ENCODE data around the gene GCFC2.
"Not testable (repeated sequence)": the region's sequence is repeated elsewhere in the genome, so short reads cannot be mapped to it uniquely, and the experiment has no call there.

GCFC2 gene

GRCh38 chr2:75679556-75679955 lies 31.2 kb downstream of the GCFC2 start:
- Histone ChIP-seq H3K4me1 (ENCODE audit: control insufficient read depth in 1 of 2, insufficient read depth in 2 of 2, low read length in 2 of 2) (no peaks in the 10 kb centered on the region), H3K27ac (ENCODE audit: low read length) (no peak overlapping the region), H3K36me3 (ENCODE audit: control insufficient read depth in 1 of 2, insufficient read depth in 2 of 2, low read length in 2 of 2) (peaks cover 0 to 18% of the 10 kb centered on the region in 2 donors)

GRCh38 chr2:75676464-75676863 lies 34.3 kb downstream of the GCFC2 start:
- Histone ChIP-seq H3K36me3 (ENCODE audit: control insufficient read depth in 1 of 2, insufficient read depth in 2 of 2, low read length in 2 of 2) (peaks cover 7 to 17% of the 10 kb centered on the region in 2 donors), H3K4me3 (ENCODE audit: low read depth in 1 of 2, low read length in 2 of 2) (no peak overlapping the region), H3K4me1 (ENCODE audit: control insufficient read depth in 1 of 2, insufficient read depth in 2 of 2, low read length in 2 of 2) (no peaks in the 10 kb centered on the region), H3K9me3 (ENCODE audit: control insufficient read depth in 1 of 2, low read length in 2 of 2) (no peaks in the 10 kb centered on the region), H3K27ac (ENCODE audit: low read length) (no peak overlapping the region), H3K27me3 (ENCODE audit: low read depth, low read length) (no peaks in the 10 kb centered on the region)

More at GRCh38 chr2:75679556-75679955, 31.2 kb downstream of the GCFC2 start:
- Histone ChIP-seq H3K9me3 (ENCODE audit: control insufficient read depth in 1 of 2, low read length in 2 of 2) (no peaks in the 10 kb centered on the region), H3K27me3 (ENCODE audit: low read depth, low read length) (no peaks in the 10 kb centered on the region), H3K4me3 (ENCODE audit: low read depth in 1 of 2, low read length in 2 of 2) (no peak overlapping the region)

DNA sequence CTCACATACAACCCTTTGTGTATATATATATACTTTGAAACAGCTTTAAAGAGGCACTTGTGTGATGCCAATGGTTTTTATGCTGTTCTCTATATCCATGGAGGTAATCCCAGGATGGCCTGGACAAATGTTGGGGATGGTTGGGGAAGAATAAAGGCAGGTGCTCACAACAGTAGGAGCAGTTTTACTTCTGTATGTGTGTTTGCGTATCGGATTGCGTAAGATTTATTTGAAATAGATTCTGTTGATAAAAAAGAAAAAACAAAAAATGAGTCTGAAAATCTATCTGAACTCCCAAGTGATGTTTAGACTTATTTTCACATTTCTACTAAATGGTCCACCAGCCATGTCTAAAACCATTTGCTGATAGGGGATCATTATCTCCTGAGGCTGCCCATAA lies 34.8 kb downstream of the GCFC2 start:
- H3K36me3 ChIP-seq (ENCODE audit: control insufficient read depth in 1 of 2, insufficient read depth in 2 of 2, low read length in 2 of 2): peaks cover 11 to 13% of the 10 kb centered on the region in 2 donors

DNA sequence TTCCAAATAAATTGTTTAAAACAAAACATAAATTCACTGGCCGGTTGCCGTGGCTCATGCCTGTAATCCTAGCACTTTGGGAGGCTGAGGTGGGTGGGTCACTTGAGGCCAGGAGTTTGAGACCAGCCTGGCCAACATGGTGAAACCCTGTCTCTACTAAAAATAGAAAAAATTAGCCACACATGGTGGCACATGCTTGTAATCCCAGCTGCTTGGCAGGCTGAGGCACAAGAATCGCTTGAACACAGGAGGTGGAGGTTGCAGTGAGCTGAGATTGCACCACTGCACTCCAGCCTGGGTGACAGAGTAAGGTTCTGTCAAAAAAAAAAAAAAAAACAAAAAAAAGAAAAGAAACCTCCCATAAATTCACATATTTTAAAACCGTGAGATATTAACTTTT lies 35.3 kb downstream of the GCFC2 start:
- not testable (repeated sequence) for H3K4me3 ChIP-seq (ENCODE audit: low read depth in 1 of 2, low read length in 2 of 2); H3K4me1 ChIP-seq (ENCODE audit: control insufficient read depth in 1 of 2, insufficient read depth in 2 of 2, low read length in 2 of 2); H3K27ac ChIP-seq (ENCODE audit: low read length); H3K9me3 ChIP-seq (ENCODE audit: control insufficient read depth in 1 of 2, low read length in 2 of 2); H3K27me3 ChIP-seq (ENCODE audit: low read depth, low read length)
- peaks cover 12 to 15% of the 10 kb centered on the region in 2 donors for H3K36me3 ChIP-seq (ENCODE audit: control insufficient read depth in 1 of 2, insufficient read depth in 2 of 2, low read length in 2 of 2)

More for the DNA sequence above, 34.8 kb downstream of the GCFC2 start:
- H3K4me1 ChIP-seq (ENCODE audit: control insufficient read depth in 1 of 2, insufficient read depth in 2 of 2, low read length in 2 of 2): no peaks in the 10 kb centered on the region
- no peak overlapping the region for H3K4me3 ChIP-seq (ENCODE audit: low read depth in 1 of 2, low read length in 2 of 2)
- H3K27me3 ChIP-seq (ENCODE audit: low read depth, low read length): no peaks in the 10 kb centered on the region
- H3K27ac ChIP-seq (ENCODE audit: low read length): no peak overlapping the region
- no peaks in the 10 kb centered on the region for H3K9me3 ChIP-seq (ENCODE audit: control insufficient read depth in 1 of 2, low read length in 2 of 2)

DNA sequence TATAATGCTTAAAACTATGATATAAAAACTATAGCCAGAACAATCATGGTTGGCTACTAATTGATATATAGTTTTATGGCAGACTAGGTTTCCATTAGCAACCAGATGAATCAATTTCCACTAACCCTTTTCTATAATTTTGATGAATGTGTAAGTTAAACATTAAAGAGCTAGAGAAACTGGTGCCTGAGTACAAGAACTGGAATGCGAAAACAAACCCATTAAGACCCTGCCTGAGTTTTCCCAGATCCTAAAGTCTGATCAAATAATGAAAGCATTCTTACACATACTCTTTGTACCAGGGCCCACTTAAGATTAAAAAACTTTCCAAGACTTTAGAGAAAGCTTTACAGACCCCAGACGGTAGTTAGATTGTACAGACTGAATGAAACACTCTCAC lies 42.8 kb downstream of the GCFC2 start:
- peaks cover 15 to 30% of the 10 kb centered on the region in 2 donors for H3K36me3 ChIP-seq (ENCODE audit: control insufficient read depth in 1 of 2, insufficient read depth in 2 of 2, low read length in 2 of 2)

GRCh38 chr2:75666911-75667310 lies 43.8 kb downstream of the GCFC2 start:
- H3K4me1 ChIP-seq (ENCODE audit: control insufficient read depth in 1 of 2, insufficient read depth in 2 of 2, low read length in 2 of 2): peaks cover 0 to 4% of the 10 kb centered on the region in 2 donors
- H3K27me3 ChIP-seq (ENCODE audit: low read depth, low read length): no peaks in the 10 kb centered on the region
- no peak overlapping the region for H3K27ac ChIP-seq (ENCODE audit: low read length)
- H3K4me3 ChIP-seq (ENCODE audit: low read depth in 1 of 2, low read length in 2 of 2): no peak overlapping the region
- no peaks in the 10 kb centered on the region for H3K9me3 ChIP-seq (ENCODE audit: control insufficient read depth in 1 of 2, low read length in 2 of 2)
- peaks cover 13 to 27% of the 10 kb centered on the region in 2 donors for H3K36me3 ChIP-seq (ENCODE audit: control insufficient read depth in 1 of 2, insufficient read depth in 2 of 2, low read length in 2 of 2)

More for the DNA sequence above, 42.8 kb downstream of the GCFC2 start:
- H3K4me1 ChIP-seq (ENCODE audit: control insufficient read depth in 1 of 2, insufficient read depth in 2 of 2, low read length in 2 of 2): peaks cover 0 to 4% of the 10 kb centered on the region in 2 donors
- no peaks in the 10 kb centered on the region for H3K27me3 ChIP-seq (ENCODE audit: low read depth, low read length)
- no peak overlapping the region for H3K4me3 ChIP-seq (ENCODE audit: low read depth in 1 of 2, low read length in 2 of 2)
- H3K27ac ChIP-seq (ENCODE audit: low read length): no peak overlapping the region
- no peaks in the 10 kb centered on the region for H3K9me3 ChIP-seq (ENCODE audit: control insufficient read depth in 1 of 2, low read length in 2 of 2)

GRCh38 chr2:75657798-75658197 lies 52.9 kb downstream of the GCFC2 start:
- Histone ChIP-seq H3K4me3 (ENCODE audit: low read depth in 1 of 2, low read length in 2 of 2) (no peak overlapping the region), H3K36me3 (ENCODE audit: control insufficient read depth in 1 of 2, insufficient read depth in 2 of 2, low read length in 2 of 2) (peaks cover 47 to 62% of the 10 kb centered on the region in 2 donors), H3K4me1 (ENCODE audit: control insufficient read depth in 1 of 2, insufficient read depth in 2 of 2, low read length in 2 of 2) (no peaks in the 10 kb centered on the region), H3K27ac (ENCODE audit: low read length) (no peak overlapping the region), H3K9me3 (ENCODE audit: control insufficient read depth in 1 of 2, low read length in 2 of 2) (peaks cover 0 to 8% of the 10 kb centered on the region in 2 donors), H3K27me3 (ENCODE audit: low read depth, low read length) (no peaks in the 10 kb centered on the region)

GRCh38 chr2:75656563-75656962 lies 54.2 kb downstream of the GCFC2 start:
- Histone ChIP-seq H3K9me3 (ENCODE audit: control insufficient read depth in 1 of 2, low read length in 2 of 2) (peaks cover 0 to 8% of the 10 kb centered on the region in 2 donors), H3K36me3 (ENCODE audit: control insufficient read depth in 1 of 2, insufficient read depth in 2 of 2, low read length in 2 of 2) (peaks cover 49 to 66% of the 10 kb centered on the region in 2 donors), H3K4me1 (ENCODE audit: control insufficient read depth in 1 of 2, insufficient read depth in 2 of 2, low read length in 2 of 2) (no peaks in the 10 kb centered on the region), H3K27me3 (ENCODE audit: low read depth, low read length) (no peaks in the 10 kb centered on the region), H3K4me3 (ENCODE audit: low read depth in 1 of 2, low read length in 2 of 2) (no peak overlapping the region), H3K27ac (ENCODE audit: low read length) (no peak overlapping the region)

GRCh38 chr2:75655861-75656260 lies 54.9 kb downstream of the GCFC2 start:
- H3K36me3 ChIP-seq (ENCODE audit: control insufficient read depth in 1 of 2, insufficient read depth in 2 of 2, low read length in 2 of 2): peaks cover 46 to 68% of the 10 kb centered on the region in 2 donors

GRCh38 chr2:75654012-75654411 lies 56.7 kb downstream of the GCFC2 start:
- H3K27ac ChIP-seq (ENCODE audit: low read length): no peak overlapping the region
- no peaks in the 10 kb centered on the region for H3K4me1 ChIP-seq (ENCODE audit: control insufficient read depth in 1 of 2, insufficient read depth in 2 of 2, low read length in 2 of 2)
- no peaks in the 10 kb centered on the region for H3K27me3 ChIP-seq (ENCODE audit: low read depth, low read length)
- peaks cover 46 to 72% of the 10 kb centered on the region in 2 donors for H3K36me3 ChIP-seq (ENCODE audit: control insufficient read depth in 1 of 2, insufficient read depth in 2 of 2, low read length in 2 of 2)
- H3K4me3 ChIP-seq (ENCODE audit: low read depth in 1 of 2, low read length in 2 of 2): no peak overlapping the region
- H3K9me3 ChIP-seq (ENCODE audit: control insufficient read depth in 1 of 2, low read length in 2 of 2): peaks cover 0 to 7% of the 10 kb centered on the region in 2 donors

More at GRCh38 chr2:75655861-75656260, 54.9 kb downstream of the GCFC2 start:
- Histone ChIP-seq H3K27ac (ENCODE audit: low read length) (no peak overlapping the region), H3K4me1 (ENCODE audit: control insufficient read depth in 1 of 2, insufficient read depth in 2 of 2, low read length in 2 of 2) (no peaks in the 10 kb centered on the region), H3K27me3 (ENCODE audit: low read depth, low read length) (no peaks in the 10 kb centered on the region), H3K9me3 (ENCODE audit: control insufficient read depth in 1 of 2, low read length in 2 of 2) (peaks cover 0 to 8% of the 10 kb centered on the region in 2 donors), H3K4me3 (ENCODE audit: low read depth in 1 of 2, low read length in 2 of 2) (no peak overlapping the region)

DNA sequence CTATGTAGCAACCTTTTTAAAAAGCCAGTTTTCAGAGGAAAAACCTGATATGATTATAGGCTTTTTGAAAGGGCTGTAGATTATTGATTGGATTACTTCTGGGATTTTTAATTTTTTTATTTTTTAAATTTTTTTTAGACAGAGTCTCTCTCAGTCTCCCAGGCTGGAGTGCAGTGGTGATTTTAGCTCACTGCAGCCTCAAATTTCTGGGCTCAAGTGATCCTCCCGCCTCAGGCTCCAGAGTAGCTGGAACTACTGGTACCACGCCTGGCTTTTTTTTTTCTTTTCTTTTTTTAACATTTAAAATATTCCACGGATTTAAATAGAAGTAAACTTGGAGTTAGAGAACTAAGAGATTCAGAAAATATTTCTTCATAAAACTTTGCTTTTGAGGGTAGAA lies 62.9 kb downstream of the GCFC2 start:
- Histone ChIP-seq H3K27me3 (ENCODE audit: low read depth, low read length) (no peaks in the 10 kb centered on the region), H3K9me3 (ENCODE audit: control insufficient read depth in 1 of 2, low read length in 2 of 2) (no peaks in the 10 kb centered on the region), H3K4me1 (ENCODE audit: control insufficient read depth in 1 of 2, insufficient read depth in 2 of 2, low read length in 2 of 2) (peaks cover 0 to 15% of the 10 kb centered on the region in 2 donors), H3K36me3 (ENCODE audit: control insufficient read depth in 1 of 2, insufficient read depth in 2 of 2, low read length in 2 of 2) (peaks cover 8 to 24% of the 10 kb centered on the region in 2 donors), H3K27ac (ENCODE audit: low read length) (no peak overlapping the region), H3K4me3 (ENCODE audit: low read depth in 1 of 2, low read length in 2 of 2) (peak overlapping the region; percentile 72 to 93)
